Effector CD4-positive, alpha-beta T cell (primary cell): Measurements from ENCODE around the gene LDLRAD3.
"Not testable (repeated sequence)": the region's sequence is repeated elsewhere in the genome, so short reads cannot be mapped to it uniquely, and the experiment has no call there.

Source experiments
- DNase-seq: peaks from one replicate; pipeline ENCODE4 v3.0.0-alpha.2; 2020

LDLRAD3 gene

DNA sequence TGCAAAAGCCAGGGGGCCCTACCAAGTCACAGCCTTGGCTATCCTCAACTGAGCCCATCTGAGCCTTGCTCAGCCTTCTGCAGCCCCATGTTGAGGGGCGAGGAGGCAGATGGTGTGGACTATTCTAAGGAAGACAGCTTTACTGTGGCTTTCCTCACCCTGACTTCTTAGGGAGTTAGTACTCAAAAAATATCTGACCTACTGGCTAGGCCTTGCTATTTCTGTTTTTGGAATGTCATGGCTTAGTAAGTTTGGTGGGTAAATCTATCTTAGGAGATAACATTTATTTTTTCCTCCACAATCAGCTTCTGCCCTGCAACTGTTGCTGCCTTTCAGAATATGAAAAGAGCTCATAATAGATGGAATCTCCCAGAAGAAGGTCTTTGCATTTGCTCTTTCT, 80.9 kb downstream of the LDLRAD3 start:
- DNase-seq = no peak

DNA sequence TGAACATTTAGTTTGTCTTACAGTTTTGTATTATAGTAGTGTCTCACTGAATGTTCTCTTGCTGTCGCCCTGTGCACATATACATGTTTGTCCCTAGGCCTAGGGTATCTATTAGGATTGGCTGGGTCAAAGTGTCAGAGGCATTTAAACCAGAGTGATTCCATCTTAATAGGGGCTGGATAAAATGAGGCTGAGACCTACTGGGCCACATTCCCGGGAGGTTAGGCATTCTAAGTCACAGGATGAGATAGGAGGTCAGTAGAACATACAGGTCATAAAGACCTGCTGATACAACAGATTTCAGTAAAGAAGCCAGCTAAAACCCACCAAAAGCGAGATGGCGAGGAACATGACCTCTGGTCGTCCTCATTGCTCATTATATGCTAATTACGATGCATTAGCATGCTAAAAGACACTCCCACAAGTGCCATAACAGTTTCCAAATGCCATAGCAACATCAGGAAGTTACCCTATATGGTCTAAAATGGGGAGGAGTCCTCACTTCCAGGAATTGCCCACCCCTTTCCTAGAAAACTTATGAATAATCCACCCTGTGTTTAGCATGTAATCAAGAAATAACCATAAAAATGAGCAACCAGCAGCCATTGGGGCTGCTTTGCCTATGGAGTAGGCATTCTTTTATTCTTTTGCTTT, 82.6 kb downstream of the LDLRAD3 start:
- DNase-seq = no peak

DNA sequence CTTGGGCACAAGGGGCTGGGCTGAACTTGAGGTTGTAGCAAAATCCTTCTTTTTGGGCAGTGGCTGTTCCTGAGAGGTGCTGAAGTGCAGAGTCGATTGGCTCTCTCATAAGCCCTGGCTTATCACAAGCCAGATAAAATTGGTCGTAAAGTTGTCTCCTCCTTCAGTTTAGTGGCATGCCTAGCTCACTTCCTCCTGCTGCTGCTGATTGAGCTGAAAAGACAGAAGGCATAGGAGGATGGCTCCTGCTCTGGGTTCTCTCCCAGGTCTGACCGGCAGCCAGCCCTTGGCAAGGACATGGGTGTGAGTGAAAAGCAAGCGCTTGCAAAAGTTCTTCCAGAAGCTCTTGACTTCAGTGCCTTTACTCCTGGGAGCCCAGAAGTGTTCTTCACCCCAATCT, 83.9 kb downstream of the LDLRAD3 start:
- no peak for DNase-seq

DNA sequence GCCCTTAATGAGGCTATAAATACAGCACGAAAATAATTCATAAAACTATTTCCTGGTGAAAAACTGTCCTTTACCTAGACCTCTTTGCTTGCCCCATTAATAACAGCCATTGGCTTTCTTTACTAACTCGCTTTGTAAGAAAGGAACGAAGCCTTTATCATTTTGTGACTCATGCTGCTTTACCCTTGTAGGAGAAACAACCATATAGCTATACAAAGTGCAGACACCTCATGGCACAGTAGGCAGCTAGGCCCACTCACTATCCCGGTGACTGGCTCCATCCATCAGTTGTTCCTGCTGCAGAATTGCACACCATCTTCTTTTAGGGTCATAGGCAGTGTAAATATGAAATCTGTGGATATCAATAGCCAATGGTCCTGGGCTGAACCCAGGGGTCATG, 85.8 kb downstream of the LDLRAD3 start:
- no peak for DNase-seq

DNA sequence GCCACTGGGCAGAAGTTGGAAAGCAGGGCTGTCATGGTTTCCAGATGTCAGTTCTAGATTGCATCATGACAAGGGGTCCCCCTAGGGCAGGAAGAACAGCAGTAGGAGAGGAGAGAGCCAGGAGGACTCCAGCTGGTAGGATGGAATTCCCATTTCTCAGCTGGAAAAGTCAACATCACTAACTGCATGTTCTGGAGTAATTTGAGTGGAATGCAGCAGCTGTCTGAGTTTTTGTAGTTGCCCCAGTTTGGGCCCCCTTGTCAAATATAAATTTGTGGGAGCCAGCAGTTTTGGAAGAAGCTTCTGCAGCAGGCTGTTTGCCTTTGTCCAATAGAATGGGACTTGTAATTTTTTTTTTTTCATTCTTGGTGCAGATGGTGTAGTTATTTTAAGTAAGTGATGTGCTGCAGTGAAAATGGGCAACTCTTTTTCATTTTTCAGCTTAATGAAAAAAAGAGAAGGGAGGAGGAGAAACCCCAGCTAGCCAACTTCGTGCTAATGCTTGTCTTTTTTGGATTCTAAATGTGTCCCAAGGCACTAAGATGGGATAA, 86.9 kb downstream of the LDLRAD3 start:
- DNase-seq = no peak

DNA sequence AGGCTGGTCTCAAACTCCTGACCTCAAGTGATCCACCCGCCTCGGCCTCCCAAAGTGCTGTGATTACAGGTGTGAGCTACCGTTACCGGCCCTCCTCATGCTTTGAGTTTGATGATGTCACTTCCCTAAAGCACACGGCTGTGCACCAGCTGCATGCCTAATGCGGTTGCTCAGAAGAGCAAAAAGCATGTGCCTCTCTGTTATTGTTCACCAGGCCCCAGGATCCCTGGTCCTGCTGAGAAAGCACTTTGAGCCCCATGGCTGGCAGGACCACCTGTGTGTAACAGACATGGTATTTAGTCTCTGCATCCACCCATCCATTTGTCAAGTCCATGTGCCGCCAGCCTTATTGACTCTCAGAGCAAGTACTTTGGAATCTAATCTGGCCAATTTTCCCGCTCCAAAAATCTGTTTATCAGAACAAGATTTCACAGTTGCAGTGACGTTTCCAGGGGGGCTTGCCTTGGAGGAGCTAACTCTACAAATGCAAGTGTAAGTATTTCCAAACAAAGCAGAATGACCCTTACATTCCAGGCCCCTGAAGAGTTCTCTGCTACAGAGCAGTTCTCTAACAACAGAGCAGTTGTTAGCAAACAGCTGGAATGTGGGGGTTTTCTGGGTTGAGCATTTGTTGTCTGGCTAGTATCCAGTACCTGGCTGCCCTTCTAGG, 89.4 kb downstream of the LDLRAD3 start:
- no peak for DNase-seq

DNA sequence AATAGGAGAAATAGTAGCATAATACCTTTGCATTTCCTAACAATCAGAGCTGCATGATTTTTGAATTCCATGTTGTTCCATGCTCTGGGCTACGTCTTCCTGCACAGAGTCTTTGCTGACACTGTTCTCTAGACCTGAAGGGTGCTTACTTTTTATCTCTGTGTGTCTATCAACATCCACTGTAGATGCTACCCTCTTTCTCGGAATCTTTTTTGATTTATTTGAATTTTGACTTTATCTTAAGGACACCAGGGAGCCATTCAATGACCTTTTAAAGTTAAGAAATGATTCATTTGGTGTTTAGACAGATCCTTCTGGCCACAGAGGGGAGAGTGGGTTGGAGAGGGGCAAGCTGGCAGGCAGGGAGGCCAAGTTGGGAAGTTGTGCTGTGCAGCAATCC, 90.1 kb downstream of the LDLRAD3 start:
- no peak for DNase-seq

DNA sequence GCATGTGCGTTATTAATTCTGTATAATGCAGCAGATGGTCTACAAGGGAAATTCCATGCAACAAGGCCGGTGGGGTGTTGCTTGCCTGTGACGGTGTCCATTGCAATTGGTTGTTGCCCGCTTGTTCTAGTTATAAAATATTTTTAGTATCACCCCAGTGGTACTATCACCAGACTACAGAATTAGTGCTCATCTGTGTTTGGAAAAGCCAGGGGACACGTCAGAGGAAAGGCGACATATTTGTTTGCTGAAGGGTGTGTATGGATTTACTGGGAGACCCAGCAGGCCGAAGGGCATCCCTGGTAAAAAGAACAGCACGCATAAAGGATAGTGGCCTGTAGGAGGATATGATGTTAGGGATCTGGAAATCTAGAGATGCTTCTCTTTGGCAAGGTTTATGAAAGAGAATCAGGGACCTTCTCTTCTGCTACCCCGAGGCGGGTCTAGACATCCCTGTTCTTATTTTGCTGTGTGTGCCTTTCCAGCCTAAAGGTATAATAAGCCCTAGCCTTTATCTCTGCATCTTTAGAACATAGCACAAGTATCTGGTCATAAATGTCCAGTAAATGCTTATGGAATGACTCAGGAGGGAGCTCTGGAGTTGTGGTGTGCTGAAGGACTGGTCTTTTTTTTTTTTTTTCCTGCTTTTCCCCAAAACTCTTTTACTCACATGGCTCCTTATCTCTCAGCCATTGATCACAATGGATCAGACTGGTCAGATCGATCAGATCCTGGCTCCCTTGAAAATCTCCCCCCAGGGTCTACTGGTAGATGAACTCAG, 90.9 kb downstream of the LDLRAD3 start:
- DNase-seq = no peak

DNA sequence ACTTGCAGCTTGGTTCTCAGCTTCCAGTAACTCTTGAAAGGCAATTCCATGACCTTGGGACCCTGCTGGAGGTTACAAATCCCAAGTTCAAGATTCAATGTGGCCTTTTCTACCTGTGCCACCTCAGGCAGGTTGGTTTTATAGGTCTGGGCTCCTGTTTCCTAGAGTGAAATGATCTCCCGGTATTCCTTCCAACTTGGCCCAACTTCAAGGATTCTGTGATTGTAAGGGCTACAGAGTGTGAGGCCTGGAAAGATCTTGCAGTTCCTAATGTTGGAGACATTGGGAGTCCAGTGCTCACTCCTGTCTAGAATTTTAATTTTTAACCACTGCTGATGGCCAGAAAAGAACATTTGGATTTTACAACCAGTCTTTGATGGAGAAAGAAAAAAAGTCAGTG, 91.6 kb downstream of the LDLRAD3 start:
- no peak for DNase-seq

DNA sequence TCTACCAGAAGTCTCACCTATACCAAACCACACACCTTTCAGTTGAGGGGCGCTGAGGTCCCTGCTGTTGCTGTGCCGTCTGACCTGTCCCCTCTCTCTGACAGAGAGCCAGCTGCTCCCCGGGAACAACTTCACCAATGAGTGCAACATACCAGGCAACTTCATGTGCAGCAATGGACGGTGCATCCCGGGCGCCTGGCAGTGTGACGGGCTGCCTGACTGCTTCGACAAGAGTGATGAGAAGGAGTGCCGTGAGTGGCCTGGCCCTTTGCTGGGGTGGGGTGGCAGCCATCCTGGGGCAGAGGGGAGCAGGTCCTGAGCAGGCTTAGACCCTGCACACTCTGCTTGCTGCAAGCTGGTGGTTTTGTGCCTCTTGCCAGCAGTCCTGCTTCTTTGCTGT, 92.1 kb downstream of the LDLRAD3 start:
- no peak for DNase-seq

DNA sequence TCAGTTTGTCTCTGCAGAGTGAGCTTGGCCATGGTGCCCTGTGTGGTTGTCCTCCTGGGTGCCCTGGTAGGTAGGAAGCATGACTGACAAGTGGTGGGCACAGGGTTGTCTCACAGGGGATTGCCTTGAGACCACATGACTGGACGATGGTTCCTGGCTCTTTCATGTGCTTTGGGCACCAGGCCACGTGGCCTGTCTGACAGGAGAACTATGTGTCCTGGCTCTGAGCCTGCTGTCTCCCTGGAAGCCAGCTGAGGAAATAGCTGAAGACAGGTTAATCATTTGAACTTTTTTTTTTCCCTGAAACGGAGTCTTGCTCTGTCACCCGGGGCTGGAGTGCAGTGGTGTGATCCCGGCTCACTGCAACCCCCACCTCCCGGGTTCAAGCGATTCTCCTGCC, 93.2 kb downstream of the LDLRAD3 start:
- DNase-seq = no peak

DNA sequence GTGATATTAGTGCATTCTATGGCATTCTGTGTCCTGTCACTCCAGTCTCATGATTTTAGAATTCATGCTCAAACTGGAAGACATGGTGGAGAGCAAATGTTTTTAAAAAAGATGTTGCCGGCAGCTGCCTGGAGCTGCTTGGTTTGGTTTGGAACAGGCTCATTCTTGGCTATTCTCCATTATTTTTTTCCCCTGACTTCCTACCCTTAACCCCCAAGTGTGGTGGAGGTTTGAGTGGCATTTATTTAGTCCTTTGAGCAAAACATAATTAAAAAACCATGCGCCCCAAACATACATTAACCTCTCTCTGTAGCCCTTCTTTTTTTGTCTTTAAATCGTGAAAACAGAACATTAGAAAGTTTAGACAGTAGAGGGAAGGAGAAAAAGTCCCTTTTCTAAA, 94.7 kb downstream of the LDLRAD3 start:
- no peak for DNase-seq

DNA sequence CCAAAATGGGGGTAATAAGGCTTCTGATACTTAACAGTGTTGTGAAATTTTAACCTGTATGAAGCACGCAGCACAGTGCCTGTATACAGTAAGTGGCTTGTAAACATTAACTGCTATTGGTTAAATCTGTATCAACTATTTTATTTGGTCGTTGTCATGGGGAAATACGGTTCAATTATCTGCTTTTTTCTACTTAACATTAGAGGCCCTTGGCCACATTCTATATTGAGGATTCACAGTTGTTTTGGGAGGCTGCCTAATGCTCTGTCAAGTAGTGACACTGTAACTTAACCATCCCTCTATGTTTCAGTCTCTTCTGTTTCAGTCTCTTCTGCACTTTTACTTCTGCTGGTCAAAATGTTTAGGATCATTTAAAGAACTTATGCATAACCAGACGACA, 95.6 kb downstream of the LDLRAD3 start:
- DNase-seq = no peak

DNA sequence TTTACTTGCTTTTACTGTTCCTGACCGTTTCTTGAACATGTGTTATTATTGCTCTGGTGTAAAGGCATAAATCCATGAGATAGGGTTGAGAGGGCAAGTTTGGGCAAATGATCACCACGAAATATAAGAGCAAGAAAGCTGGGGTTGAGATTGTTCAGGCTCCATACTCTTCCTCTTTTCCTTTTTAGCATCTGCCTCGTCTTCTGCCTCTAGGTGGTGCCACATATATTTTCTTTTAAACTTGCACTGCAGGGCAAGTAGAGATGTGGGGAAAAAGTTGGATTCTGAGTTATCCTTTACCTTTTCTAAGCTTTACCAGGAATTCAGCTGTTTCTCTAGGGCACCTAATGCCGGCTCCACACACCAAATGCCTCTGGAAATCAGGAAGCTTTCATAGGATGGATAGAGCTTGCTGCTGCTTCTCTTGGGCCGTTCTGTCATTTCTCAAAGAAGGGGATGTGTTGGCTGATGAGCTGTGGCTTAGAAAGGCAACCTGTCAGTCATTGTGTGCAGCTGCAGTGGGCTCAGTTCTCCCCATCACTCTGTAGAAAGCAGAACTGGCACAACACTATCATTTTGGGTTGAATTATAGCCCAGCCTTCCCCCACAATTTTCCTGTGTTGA, 98.2 kb downstream of the LDLRAD3 start:
- DNase-seq = no peak

DNA sequence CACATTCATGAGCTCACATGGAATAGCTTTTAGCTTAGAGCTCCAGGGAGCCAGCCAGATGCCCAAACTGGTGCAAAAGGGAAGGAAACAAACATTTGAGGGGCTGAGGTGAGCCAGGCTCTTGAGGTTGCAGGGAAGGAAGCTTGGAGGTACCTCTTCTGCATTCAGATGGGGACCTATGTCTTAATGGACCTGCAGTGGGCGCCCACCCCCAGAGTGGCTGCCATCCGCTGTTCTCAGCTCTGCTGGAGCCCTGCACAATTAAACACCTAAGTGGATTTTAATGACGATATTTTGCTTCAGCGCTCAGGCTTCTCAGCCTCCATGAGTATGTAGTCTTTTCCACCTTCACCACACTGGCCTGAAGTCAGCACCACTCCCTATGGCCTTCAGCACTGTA, 100.8 kb downstream of the LDLRAD3 start:
- no peak for DNase-seq

DNA sequence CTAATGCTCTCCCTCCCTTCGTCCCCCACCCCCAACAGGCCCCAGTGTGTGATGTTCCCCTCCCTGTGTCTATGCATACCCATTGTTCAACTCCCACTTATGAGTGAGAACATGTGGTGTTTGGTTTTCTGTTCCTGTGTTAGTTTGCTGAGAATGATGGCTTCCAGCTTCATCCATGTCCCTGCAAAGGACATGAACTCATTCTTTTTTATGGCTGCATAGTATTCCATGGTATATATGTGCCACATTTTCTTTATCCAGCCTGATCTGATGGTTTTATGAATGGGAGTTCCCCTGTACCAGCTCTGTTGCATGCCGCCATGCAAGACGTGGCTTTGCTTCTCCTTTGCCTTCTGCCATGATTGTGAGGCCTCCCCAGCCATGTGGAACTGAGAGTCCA, 102.1 kb downstream of the LDLRAD3 start:
- DNase-seq = not testable (repeated sequence)

DNA sequence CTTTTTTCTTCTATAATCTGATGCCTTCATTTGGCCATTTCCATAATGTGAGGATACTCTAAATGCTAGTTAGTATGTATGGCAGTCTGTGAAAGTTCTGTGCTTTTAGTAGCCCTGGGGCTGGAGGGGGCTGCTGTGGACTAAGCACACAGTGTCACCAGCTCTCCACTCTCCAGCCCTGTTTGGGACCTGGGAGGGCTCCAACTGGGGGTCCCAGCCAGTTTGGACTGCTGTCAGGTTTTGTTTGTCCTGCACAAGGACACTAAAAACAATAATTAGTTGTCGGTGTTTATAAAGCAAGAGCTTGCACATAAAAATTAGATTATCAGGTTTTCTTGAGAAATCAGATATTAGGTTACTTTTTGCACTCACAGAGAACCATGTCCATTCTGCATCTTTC, 103.1 kb downstream of the LDLRAD3 start:
- no peak for DNase-seq

DNA sequence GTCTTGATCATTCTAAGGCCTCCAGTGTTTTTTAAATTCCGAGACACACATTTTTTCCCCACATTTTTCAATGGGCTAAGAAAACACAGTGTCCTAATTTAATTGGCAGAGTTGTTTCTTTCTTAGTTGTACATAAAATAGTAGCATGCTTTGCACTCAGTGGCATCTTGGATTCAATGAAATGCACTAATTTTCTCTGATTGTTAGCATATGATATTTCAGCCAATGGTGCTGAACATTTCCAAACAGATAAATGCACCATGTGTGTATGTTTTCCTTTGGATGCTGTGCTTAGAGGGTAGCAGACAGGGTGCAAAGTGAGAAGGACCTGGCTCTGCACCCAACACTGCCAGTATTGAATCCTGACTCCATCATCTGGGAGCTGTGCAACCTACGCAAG, 103.5 kb downstream of the LDLRAD3 start:
- DNase-seq = no peak

DNA sequence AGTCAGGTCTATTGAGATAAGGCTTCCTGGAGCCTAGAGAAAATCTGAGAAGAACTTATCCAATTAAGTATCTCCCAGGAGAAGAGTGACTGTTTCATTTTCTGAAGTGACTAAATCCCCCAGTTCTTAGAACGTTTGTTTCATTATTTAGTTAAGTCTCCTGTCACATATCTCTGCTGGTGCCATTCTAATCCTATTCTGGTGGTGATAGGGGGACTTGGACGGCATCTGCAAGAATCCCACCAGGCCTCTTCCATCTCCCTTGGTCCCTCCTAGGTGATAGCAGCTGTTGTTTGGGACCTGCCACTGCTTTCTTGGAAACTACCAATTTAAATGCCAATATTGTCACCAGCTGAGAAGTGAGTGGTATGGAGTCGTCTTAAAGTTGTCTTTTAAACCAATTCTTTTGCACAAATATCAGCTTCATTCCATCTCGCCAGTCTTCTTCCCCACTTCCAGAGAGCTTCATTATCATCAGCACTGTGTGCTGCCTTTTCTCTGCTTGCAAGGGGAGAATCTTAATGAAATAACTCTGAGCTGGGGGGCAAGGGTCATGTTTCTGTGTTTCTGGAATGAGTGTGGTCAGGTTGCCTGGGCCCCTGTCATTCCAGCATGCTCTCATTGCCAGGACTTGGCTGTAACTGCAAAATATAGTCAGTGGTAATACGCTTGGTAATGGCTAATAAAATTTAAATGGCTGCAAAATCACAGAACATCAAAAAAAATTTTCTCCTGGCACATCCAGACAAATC, 104.8 kb downstream of the LDLRAD3 start:
- no peak for DNase-seq

DNA sequence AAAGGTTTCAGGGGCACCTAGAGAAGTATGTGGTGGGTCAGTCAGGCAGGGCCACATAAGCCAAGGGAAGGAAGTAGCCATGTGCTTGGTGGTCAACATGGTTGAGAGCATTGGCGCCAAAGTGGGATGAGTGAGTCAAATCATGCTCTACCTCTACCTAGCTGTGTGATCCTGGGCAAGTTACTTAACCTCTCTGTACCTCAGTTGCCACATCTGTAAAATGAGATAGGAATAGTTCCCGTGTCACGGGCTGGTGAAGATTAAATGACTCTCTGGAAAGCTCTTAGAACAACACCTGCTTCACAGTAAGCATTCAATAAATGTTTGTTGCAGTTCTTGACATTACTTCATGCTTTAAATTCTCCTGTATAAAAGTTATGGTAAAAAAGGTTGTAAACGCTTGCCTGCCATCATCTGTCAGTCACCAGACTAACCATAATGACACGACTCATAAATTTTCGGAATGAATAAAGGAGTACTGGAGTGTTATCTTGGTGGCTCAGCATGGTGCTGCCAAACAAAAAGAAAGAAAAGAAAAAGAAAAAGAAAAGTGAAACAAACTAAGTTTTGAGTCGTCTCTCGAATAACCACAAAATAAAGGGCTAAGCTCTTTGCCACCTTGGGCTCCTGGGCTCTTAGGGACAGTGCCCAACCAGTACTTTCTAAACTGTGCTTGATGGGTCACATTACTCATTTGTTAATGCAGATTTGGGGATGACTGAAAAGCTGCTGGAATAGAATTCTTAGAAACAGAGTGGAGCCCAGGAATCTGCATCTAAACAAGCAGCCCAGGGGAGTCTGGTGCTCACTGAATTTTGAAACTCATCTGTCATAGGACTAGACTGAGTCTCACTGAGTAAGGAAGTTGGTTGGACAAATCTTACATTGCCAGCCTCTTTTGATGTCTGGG, 107.6 kb downstream of the LDLRAD3 start:
- DNase-seq = no peak

DNA sequence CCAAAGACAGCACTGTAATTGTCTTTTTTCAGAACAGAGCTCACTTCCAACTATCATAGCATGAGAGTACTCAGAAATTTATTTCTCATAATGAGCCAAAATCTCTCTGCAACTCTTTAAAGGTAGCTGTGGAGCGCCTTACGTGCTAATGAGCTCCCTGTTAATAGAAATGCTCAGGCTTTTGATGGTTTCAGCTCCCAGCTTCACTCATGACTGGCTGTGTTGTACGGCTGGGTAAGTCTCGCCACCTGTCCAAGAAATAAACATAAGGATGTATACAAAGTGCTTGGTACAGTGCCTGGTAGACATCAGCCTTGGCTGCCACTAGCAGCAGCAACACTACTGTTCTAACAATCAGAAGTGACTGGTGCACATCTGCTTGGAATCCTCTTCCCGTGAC, 109.4 kb downstream of the LDLRAD3 start:
- DNase-seq = no peak

DNA sequence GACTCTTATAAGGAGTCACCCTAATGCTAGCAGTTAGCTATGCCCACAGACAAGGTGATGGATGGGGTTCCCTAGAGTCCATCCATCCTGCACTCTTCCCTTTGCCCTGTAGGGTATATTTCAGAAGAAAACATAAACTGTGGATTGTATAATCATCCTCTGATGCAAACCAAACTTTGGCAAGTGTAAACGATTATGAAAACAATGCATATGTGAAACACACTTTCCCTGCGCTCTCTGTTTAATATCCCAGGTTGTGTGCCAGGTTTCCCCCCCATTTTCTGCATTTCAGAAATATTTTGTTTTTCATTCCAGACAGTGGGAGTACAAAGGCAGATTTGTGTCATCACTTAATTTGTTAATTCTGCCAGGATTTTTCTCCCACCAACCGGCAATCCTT, 110.0 kb downstream of the LDLRAD3 start:
- no peak for DNase-seq
